Trophoblast cell (in vitro differentiated cells and primary cell): ENCODE measurements around the gene TTL.
A peak's percentile ranks its signal among the peaks of the same experiment; 100 is the strongest.

Experiments
- DNase-seq, 2 donors: peaks; one replicate each; pipeline ENCODE4 v3.0.0-alpha.2; 2016
- H2AFZ ChIP-seq: 2 replicates; pipeline ENCODE4 v1.6.1; 2013; ENCODE audit warnings: low read length, moderate library complexity, mild to moderate bottlenecking; ENCODE audit not compliant: insufficient read depth, poor library complexity
- H2AK5ac ChIP-seq: 2 replicates; pipeline ENCODE4 v1.6.1; 2013; ENCODE audit warnings: mild to moderate bottlenecking, low read length
- H2BK120ac ChIP-seq: 2 replicates; pipeline ENCODE4 v1.6.1; 2013; ENCODE audit warnings: low read length, mild to moderate bottlenecking, moderate library complexity; ENCODE audit not compliant: insufficient read depth, poor library complexity
- H2BK12ac ChIP-seq: 2 replicates; pipeline ENCODE4 v1.6.1; 2013; ENCODE audit warnings: mild to moderate bottlenecking, low read length, moderate library complexity
- H2BK5ac ChIP-seq: 2 replicates; pipeline ENCODE4 v1.6.1; 2013; ENCODE audit warnings: low read length, low read depth, moderate library complexity, mild to moderate bottlenecking; ENCODE audit not compliant: poor library complexity
- H3K14ac ChIP-seq: 2 replicates; pipeline ENCODE4 v1.6.1; 2013; ENCODE audit warnings: mild to moderate bottlenecking, low read length
- H3K18ac ChIP-seq: 2 replicates; pipeline ENCODE4 v1.6.1; 2013; ENCODE audit warnings: mild to moderate bottlenecking, low read length
- H3K23ac ChIP-seq: 2 replicates; pipeline ENCODE4 v1.6.1; 2013; ENCODE audit warnings: low read length
- H3K27ac ChIP-seq: 2 replicates; pipeline ENCODE4 v1.5.1; 2013; ENCODE audit warnings: low read depth, mild to moderate bottlenecking, inconsistent platforms, low read length, moderate library complexity
- H3K27me3 ChIP-seq: 2 replicates; pipeline ENCODE4 v1.6.1; 2013; ENCODE audit warnings: inconsistent platforms, mild to moderate bottlenecking, low read length, moderate library complexity; ENCODE audit not compliant: insufficient read depth
- H3K36me3 ChIP-seq, 2 experiments: 1 replicate in 1 of 2; 2 replicates in 1 of 2; pipeline ENCODE4 v1.6.1; 2013; ENCODE audit warnings: low read length in 2 of 2, mild to moderate bottlenecking in 2 of 2, moderate library complexity in 1 of 2; ENCODE audit not compliant: insufficient read depth in 2 of 2, control insufficient read depth in 1 of 2
- H3K4ac ChIP-seq: 2 replicates; pipeline ENCODE4 v1.6.1; 2013; ENCODE audit warnings: low read depth, mild to moderate bottlenecking, low read length, moderate library complexity
- H3K4me1 ChIP-seq, 2 experiments: 1 replicate in 1 of 2; 2 replicates in 1 of 2; pipeline ENCODE4 v1.6.1; 2013; ENCODE audit warnings: low read length in 2 of 2, mild to moderate bottlenecking in 2 of 2, moderate library complexity in 1 of 2; ENCODE audit not compliant: insufficient read depth in 2 of 2, control insufficient read depth in 1 of 2
- H3K4me2 ChIP-seq: 2 replicates; pipeline ENCODE4 v1.6.1; 2013; ENCODE audit warnings: inconsistent platforms, mild to moderate bottlenecking, low read length, moderate library complexity
- H3K4me3 ChIP-seq: 2 replicates; pipeline ENCODE4 v1.5.1; 2013; ENCODE audit warnings: mild to moderate bottlenecking, low read depth, low read length, inconsistent platforms
- H3K79me1 ChIP-seq: one replicate; pipeline ENCODE4 v1.6.1; 2013; ENCODE audit warnings: low read length
- H3K79me2 ChIP-seq: 2 replicates; pipeline ENCODE4 v1.6.1; 2013; ENCODE audit warnings: low read length, mild to moderate bottlenecking; ENCODE audit not compliant: control insufficient read depth, insufficient read depth, poor library complexity
- H3K9ac ChIP-seq: 2 replicates; pipeline ENCODE4 v1.6.1; 2013; ENCODE audit warnings: mild to moderate bottlenecking, low read length
- H3K9me3 ChIP-seq: 2 replicates; pipeline ENCODE4 v1.6.1; 2013; ENCODE audit warnings: low read depth, mild to moderate bottlenecking, control low read depth, inconsistent platforms, low read length; ENCODE audit not compliant: insufficient read depth
- H4K12ac ChIP-seq: 2 replicates; pipeline ENCODE4 v1.6.1; 2013; ENCODE audit warnings: low read depth, mild to moderate bottlenecking, low read length, moderate library complexity
- H4K8ac ChIP-seq: 2 replicates; pipeline ENCODE4 v1.6.1; 2013; ENCODE audit warnings: low read depth, mild to moderate bottlenecking, low read length, moderate library complexity
- H4K91ac ChIP-seq: one replicate; pipeline ENCODE4 v1.6.1; 2013; ENCODE audit warnings: low read depth, mild to moderate bottlenecking, low read length, moderate library complexity
- WGBS: extraction: QIAGEN DNeasy Blood & Tissue Kit; methylation state at CpG from one replicate; pipeline ENCODE4 v1.1.7; 2013; ENCODE audit warnings: missing lambda C conversion rate; ENCODE audit not compliant: insufficient read length, insufficient coverage; ENCODE audit errors: extremely low coverage; 5-methylcytosine and 5-hydroxymethylcytosine counted together

The TTL gene

GRCh38 chr2:112540906-112541305 is 59.0 kb downstream of the TTL start:
- Histone ChIP-seq H3K36me3 (no peaks in the 10 kb centered on the region), H2AFZ (no peak overlapping the region), H2AK5ac (no peak overlapping the region), H3K27ac (no peak overlapping the region), H3K9ac (no peak overlapping the region), H4K12ac (no peak overlapping the region), H3K9me3 (no peaks in the 10 kb centered on the region), H3K4me2 (no peak overlapping the region), H4K8ac (peak overlapping the region; percentile 90), H3K27me3 (no peaks in the 10 kb centered on the region), H3K18ac (no peak overlapping the region), H3K23ac (no peak overlapping the region), H2BK120ac (no peak overlapping the region), H3K79me1 (peaks cover 4% of the 10 kb centered on the region), H3K79me2 (no peaks in the 10 kb centered on the region), H3K4me3 (no peak overlapping the region), H3K4ac (no peak overlapping the region), H2BK5ac (no peak overlapping the region), H3K14ac (no peak overlapping the region), H2BK12ac (no peak overlapping the region), H4K91ac (no peak overlapping the region), H3K4me1 (peaks cover 2 to 4% of the 10 kb centered on the region in 2 experiments)
- DNase-seq, result no peak
- WGBS, result no CpG with 5 or more reads among the region's 2 CpGs

GRCh38 chr2:112541315-112542122 is 59.6 kb downstream of the TTL start:
- Histone ChIP-seq H2BK12ac (no peak overlapping the region), H4K8ac (peak overlapping the region; percentile 90), H3K9ac (peak overlapping the region; percentile 75), H3K4ac (no peak overlapping the region), H3K18ac (no peak overlapping the region), H4K91ac (no peak overlapping the region), H3K36me3 (no peaks in the 10 kb centered on the region), H4K12ac (peak overlapping the region; percentile 46), H3K27me3 (no peaks in the 10 kb centered on the region), H2BK5ac (no peak overlapping the region), H3K4me3 (peak overlapping the region; percentile 91), H3K27ac (no peak overlapping the region), H3K4me2 (peak overlapping the region; percentile 73), H2AK5ac (no peak overlapping the region), H3K4me1 (peaks cover 2 to 4% of the 10 kb centered on the region in 2 experiments), H3K9me3 (no peaks in the 10 kb centered on the region), H3K14ac (no peak overlapping the region), H3K79me1 (peaks cover 4% of the 10 kb centered on the region), H3K23ac (no peak overlapping the region), H2AFZ (peak overlapping the region; percentile 84), H2BK120ac (no peak overlapping the region), H3K79me2 (no peaks in the 10 kb centered on the region)
- WGBS, result no CpG with 5 or more reads among the region's 34 CpGs
- peak in 1 of 2 donors; percentile 3 for DNase-seq

- Histone ChIP-seq H3K23ac (no peak within 1 kb of the TSS), H3K14ac (no peak within 1 kb of the TSS), H3K79me1 (peaks cover 4% of the 10 kb centered on the region), H2AFZ (peak within 1 kb of the TSS; percentile 84), H3K4me3 (peak within 1 kb of the TSS; percentile 91), H3K27me3 (no peaks in the 10 kb centered on the region), H3K4me2 (peak within 1 kb of the TSS; percentile 73), H3K4me1 (peaks cover 2 to 4% of the 10 kb centered on the region in 2 experiments), H2BK120ac (peak within 1 kb of the TSS; percentile 67), H3K18ac (peak within 1 kb of the TSS; percentile 13), H2BK5ac (peak within 1 kb of the TSS; percentile 38), H2BK12ac (no peak within 1 kb of the TSS), H4K8ac (peak within 1 kb of the TSS; percentile 90), H2AK5ac (no peak within 1 kb of the TSS), H3K9ac (peak within 1 kb of the TSS; percentile 75), H3K79me2 (no peaks in the 10 kb centered on the region), H3K9me3 (no peaks in the 10 kb centered on the region), H3K36me3 (peaks cover 0 to 3% of the 10 kb centered on the region in 2 experiments), H3K4ac (no peak within 1 kb of the TSS), H4K91ac (peak within 1 kb of the TSS; percentile 73), H4K12ac (peak within 1 kb of the TSS; percentile 46), H3K27ac (no peak within 1 kb of the TSS)
- WGBS, result no CpG with 5 or more reads among the region's 67 CpGs
- peak; percentile 71 to 81 for DNase-seq
These were observed 60.4 kb downstream of the TTL start, which contains the start of gene POLR1B for GRCh38 chr2:112542123-112542983. Gene POLR1B, plus strand, starts transcription at chr2:112542465. Its CDS starts 30 bp downstream, at chr2:112542495.

- H3K27ac ChIP-seq, result no peak overlapping the region
- no peak overlapping the region for H3K14ac ChIP-seq
- no peak overlapping the region for H3K4ac ChIP-seq
- no peak overlapping the region for H2BK12ac ChIP-seq
- H3K23ac ChIP-seq, result no peak overlapping the region
- WGBS, result no CpG with 5 or more reads among the region's 18 CpGs
- peak overlapping the region; percentile 86 for H4K8ac ChIP-seq
- peak overlapping the region; percentile 0 for H4K12ac ChIP-seq
- peaks cover 0 to 6% of the 10 kb centered on the region in 2 experiments for H3K36me3 ChIP-seq
- H3K27me3 ChIP-seq, result no peaks in the 10 kb centered on the region
- no peaks in the 10 kb centered on the region for H3K9me3 ChIP-seq
- H3K4me3 ChIP-seq, result peak overlapping the region; percentile 91
- H3K4me1 ChIP-seq, result peaks cover 2 to 4% of the 10 kb centered on the region in 2 experiments
- no peak overlapping the region for H4K91ac ChIP-seq
- no peak overlapping the region for H2BK120ac ChIP-seq
- H3K4me2 ChIP-seq, result peak overlapping the region; percentile 73
- DNase-seq, result peak in 1 of 2 donors; percentile 3
- H2BK5ac ChIP-seq, result no peak overlapping the region
- H3K18ac ChIP-seq, result no peak overlapping the region
- H2AK5ac ChIP-seq, result no peak overlapping the region
- H3K79me2 ChIP-seq, result no peaks in the 10 kb centered on the region
- H3K79me1 ChIP-seq, result peaks cover 4% of the 10 kb centered on the region
- peak overlapping the region; percentile 44 for H3K9ac ChIP-seq
- peak overlapping the region; percentile 84 for H2AFZ ChIP-seq
These were observed 61.2 kb downstream of the TTL start for GRCh38 chr2:112542984-112543661.
